Fibroblast of the aortic adventitia (primary cell): Measurements from ENCODE around the gene CERS1. TPM values are rescaled to one million over a fixed set of nuclear protein-coding genes. Genes with fewer than 3 reads are reported as not detected.
A peak's percentile ranks its signal among the peaks of the same experiment; 100 is the strongest.
"Not testable (repeated sequence)": the region's sequence is repeated elsewhere in the genome, so short reads cannot be mapped to it uniquely, and the experiment has no call there.

Experiments
- DNase-seq: peaks from one replicate; pipeline ENCODE4 v3.0.0-alpha.2; 2010; ENCODE audit warnings: low read depth
- H3K4me3 ChIP-seq: 2 replicates; pipeline ENCODE4 v1.5.1; 2011; ENCODE audit warnings: low read depth, mild to moderate bottlenecking, control low read depth, low read length, moderate library complexity
- CTCF ChIP-seq: IDR thresholded peaks from 2 replicates; pipeline ENCODE4 v1.5.1; 2011; ENCODE audit warnings: mild to moderate bottlenecking, low read length, control low read depth, inconsistent platforms; ENCODE audit not compliant: insufficient read depth
- total RNA-seq: library from RNA; depleted of rRNA; stranded (reverse); fragments of >200 nt; gene quantifications from 2 replicates; pipeline ENCODE4 v1.2.3, GENCODE V29; 2012; ENCODE audit warnings: low replicate concordance

Gene CERS1
- total RNA-seq, 1 donor, result 1.6 TPM

- H3K4me3 ChIP-seq, result peak within 1 kb of the TSS; percentile 100
- DNase-seq, result peak; percentile 100
- TF ChIP-seq CTCF, result no peak
Observed at GRCh38 chr19:18919086-18919899, 23.3 kb upstream of the CERS1 start, which contains the start of the genes COPE and DDX49. COPE (minus strand) TSS chr19:18919387; CDS start chr19:18919348, 39 bp downstream. DDX49 (plus strand) TSS chr19:18919715; CDS start chr19:18919742, 27 bp downstream.

- peak overlapping the region; percentile 78 for H3K4me3 ChIP-seq
- not testable (repeated sequence) for DNase-seq
Observed at GRCh38 chr19:18917593-18917992, 21.6 kb upstream of the CERS1 start.

GRCh38 chr19:18915639-18916038 is 19.7 kb upstream of the CERS1 start:
- DNase-seq, result peak; percentile 38
- H3K4me3 ChIP-seq, result no peak overlapping the region
- peak; percentile 25 for TF ChIP-seq CTCF

- H3K4me3 ChIP-seq, result no peak overlapping the region
- DNase-seq, result no peak
- TF ChIP-seq CTCF, result no peak
Observed at GRCh38 chr19:18913466-18913865, 17.5 kb upstream of the CERS1 start.

GRCh38 chr19:18912933-18913332 is 17.0 kb upstream of the CERS1 start:
- no peak for DNase-seq
- no peak for TF ChIP-seq CTCF
- no peak overlapping the region for H3K4me3 ChIP-seq

- TF ChIP-seq CTCF, result no peak
- H3K4me3 ChIP-seq, result no peak overlapping the region
- DNase-seq, result no peak
Observed at GRCh38 chr19:18910801-18911436, 15.0 kb upstream of the CERS1 start.

GRCh38 chr19:18910010-18910409 is 14.1 kb upstream of the CERS1 start:
- no peak for DNase-seq
- H3K4me3 ChIP-seq, result no peak overlapping the region
- no peak for TF ChIP-seq CTCF
